Putamen (tissue), 1 donor: Measurements from ENCODE around the gene RAB8B.

Source experiments
- DNase-seq: peaks from one replicate; pipeline ENCODE4 v3.0.0-alpha.2; 2016; ENCODE audit warnings: low spot score

Gene RAB8B

GRCh38 chr15:63185206-63185605, 4.2 kb upstream of the RAB8B start:
- no peak for DNase-seq

DNA sequence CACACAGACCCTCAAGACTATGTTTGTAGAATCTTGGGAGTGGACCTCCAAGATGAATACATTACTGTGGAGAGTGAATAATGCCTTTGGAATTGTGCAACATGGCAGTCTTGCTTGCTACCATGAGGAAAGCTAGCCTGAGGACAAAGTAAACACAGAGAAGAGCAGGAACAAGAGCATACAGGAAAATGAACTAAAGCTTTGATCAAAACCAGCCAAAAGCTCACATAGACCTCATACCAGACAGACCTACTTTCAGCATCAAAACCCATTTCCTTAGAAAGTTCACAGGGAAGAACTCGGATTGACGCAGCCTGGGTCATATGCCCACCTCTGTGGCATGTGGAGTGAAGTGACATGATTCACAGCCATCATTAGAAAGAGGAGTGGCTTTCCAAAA, 3.3 kb upstream of the RAB8B start:
- no peak for DNase-seq

DNA sequence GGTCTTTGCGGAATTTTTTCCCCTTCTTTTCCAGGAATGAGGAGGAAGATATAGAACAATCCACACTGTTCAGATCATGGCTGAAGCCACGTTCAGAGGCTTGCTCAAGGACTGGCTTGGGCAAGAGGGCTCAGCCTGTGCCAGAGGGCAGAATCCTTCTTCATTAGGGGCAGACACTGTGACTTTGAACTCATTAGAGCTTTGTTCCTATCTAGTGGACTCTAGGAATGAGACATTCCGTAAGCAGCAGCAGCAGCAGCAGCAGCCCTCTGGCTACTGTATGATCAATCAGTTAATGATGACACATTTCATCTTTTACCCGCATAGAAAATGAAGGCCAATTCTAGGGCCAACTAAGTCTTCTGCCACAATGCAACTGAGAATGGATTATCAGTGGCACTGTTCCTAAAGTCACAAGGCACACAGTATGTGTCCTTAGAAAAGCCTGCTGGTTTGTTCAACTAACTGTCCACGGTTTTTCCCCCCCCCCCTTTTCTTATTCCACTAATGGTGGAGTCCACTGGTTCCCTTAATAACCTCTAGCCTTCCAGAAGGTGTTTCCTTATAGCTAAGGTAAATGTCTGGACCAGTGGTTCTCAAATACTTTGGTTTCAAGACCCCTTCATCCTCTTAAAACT, 1.7 kb upstream of the RAB8B start:
- DNase-seq = no peak

DNA sequence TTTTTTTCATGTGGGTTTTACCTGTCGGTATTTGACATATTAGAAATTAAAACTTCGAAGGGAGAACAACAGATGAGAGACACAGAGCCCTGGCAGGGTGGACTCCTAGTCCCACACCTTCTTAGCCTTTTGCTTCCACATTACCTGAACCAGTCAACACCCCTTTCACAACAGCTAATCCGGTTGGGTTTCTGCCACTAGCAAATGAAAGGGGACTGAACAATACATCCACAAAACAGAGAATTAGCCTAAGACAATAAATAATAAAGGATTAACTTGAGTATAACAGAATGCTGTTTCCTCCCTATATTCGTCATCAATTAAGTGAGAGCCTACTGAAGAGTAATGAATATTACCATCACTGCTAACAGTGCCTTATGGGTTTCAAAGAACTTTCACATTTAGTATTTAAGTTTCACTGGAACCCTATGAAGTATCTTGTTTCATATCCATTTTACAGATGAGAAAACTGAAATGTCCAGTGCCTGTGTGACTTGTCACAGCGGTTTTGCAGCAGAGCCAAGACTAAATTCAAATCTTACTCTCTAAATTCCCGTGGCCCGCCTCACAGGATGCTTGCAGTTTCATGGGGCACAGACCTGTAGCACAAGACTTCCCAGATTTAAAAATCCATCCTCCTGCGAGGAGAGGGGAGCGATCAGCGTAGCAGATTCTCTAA, 1.0 kb upstream of the RAB8B start:
- DNase-seq = no peak

GRCh38 chr15:63189941-63190768, 749 bp downstream of the RAB8B start:
- DNase-seq = no peak

- no peak for DNase-seq
Measured at GRCh38 chr15:63190769-63191649, 1.6 kb downstream of the RAB8B start.

- no peak for DNase-seq
Measured at GRCh38 chr15:63191895-63192618, 2.7 kb downstream of the RAB8B start.

DNA sequence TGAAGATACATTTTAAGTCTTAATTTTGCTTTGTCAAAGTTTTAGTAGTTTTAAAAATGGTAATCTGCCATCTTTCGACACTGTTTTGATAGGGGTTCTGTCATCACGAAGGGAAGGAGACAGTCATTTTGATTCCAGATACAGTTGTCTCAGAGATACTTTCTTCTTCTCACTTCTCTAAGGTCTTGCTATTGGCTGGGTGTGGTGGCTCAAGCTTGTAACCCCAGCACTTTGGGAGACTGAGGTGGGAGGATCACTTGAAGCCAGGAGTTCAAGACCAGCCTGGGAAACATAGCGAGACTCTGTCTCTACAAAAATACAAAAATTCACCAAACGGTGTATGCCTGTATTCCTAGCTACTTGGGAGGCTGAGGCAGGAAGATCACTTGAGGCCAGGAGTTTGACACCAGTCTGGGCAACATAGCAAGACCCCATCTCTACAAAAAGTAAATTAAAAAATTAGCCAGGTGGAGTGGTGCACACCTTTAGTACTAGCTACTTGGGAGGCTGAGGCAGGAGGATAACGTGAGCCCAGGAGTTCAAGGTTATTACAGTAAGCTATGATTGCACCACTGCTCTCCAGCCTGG, 3.3 kb downstream of the RAB8B start:
- no peak for DNase-seq

DNA sequence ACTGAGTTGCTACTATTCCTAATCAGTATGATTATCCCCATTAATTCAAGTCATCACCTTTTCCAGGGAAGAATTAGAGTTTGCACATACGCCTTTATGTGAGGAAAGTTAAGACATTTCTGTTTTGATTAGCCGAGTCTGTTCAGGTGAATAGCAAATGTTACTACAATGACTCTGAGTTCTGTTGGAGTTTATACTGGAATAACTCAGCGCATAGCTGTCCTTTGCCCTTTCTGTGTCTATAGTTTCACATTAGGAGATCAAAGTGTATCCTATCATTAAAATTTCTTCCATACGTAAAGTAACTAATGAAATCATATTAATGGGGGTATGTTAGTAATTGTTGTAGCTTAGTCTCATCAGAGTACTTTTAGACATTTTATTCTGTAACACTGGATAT, 4.9 kb downstream of the RAB8B start:
- DNase-seq = no peak

DNA sequence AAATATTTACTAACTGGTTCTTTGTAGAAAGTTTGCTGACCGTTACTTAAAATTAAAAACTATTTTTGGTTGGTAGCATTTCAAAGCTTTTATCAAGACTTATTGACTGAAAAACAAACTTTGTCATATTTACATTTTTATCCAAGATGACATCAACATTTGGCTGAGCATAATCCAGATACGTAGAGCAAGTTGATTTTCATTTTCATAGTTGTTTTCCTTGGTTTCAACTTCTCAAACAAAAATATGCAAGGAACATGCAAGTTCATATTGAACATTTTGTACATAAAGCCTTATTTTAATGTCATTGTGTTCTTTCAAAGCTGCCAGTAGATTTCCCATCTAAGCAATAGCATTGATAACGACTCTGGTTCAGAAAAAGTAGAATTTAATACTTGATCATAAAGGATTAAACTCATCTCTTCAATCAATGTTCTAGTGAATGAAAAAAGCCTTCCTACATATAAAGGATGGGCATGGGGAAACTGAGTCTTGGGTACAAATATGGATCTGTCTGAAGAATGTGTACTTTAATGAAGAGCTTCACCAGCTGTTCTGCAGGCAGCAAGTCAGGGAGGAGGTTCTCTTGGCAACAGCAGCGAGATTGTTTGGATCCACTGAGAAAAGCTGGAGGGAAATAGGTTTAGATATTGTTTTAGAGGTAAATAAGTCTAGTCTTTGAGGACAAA, 5.6 kb downstream of the RAB8B start:
- DNase-seq = no peak

DNA sequence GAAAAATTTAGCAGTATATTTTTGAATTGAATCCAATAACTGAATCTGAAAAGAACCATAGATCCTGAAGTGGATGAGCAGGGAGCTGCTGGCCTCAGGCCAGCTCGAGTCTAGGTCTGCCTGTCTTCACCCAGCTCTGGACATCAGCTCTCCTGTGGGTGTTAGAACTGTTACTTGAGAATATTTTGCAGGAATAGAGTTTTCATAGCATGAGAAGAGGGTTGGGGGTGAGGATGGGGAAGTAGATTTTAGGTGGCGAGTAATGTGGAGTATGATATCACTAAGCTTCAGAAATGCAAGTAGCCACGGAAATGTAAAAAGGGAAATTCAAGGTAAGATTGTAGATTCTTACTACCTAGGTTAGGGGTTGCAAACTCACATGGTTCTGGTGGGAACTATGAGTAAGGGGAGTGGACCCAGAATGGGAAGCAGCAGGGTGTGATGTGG, 6.2 kb downstream of the RAB8B start:
- no peak for DNase-seq

DNA sequence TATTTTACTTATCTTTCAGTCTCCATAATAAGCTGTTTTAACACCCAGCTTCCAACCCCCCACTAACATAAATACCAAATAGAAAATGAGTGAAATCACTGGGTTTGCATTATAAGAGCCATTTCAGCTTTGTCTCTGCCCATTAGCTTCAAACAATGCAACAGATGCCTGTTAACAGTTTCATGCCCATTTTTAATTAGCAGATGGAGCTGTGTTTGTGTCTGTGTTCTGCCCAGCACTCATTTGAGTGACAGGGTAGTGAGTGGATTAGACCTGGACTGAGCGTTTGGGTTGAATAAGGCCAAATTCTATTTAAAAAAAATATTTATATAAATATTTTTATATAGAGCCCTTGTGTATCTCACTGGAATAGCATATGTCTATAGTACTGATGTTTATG, 7.4 kb downstream of the RAB8B start:
- DNase-seq = no peak

GRCh38 chr15:63197626-63198025, 8.2 kb downstream of the RAB8B start:
- DNase-seq = no peak

DNA sequence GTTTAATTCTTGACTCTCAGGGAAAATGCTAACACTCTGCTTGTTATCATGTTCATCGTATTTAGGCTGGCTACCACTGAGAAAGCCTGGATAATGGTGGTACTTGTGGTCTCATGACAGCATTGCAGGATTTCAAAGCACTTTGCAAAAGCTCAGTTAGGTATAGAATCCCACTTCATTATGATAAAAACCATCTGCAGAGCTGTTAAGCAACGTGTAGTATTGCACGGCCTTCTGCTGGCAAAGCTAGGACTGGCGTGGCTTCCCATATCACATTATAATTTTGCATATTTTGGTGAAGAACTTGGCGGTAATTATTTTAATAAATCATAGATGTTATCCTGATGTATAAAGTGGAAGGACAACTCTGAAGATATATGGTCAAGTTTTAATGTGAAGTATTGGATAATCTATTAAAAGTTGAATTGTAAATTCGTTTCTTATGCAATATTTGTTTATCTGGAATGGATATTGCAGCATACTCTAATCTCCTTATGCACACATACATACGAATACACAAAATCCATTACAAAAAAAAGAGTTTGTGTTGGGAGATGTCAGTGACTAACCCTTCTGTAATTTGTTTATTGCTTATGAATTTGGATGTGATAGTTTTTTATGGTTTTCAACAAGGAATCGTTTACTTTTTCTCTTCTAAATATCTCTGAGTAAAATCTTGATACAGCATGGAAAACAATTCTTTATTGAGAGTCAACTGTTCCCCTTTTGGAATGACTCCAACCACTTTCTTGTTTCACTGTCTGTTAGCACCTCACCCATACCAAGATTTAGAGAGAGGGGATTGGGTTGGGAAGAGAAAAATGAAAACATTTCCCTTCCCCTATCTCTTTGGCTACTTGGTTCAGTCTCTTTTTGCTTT, 9.2 kb downstream of the RAB8B start:
- DNase-seq = no peak

DNA sequence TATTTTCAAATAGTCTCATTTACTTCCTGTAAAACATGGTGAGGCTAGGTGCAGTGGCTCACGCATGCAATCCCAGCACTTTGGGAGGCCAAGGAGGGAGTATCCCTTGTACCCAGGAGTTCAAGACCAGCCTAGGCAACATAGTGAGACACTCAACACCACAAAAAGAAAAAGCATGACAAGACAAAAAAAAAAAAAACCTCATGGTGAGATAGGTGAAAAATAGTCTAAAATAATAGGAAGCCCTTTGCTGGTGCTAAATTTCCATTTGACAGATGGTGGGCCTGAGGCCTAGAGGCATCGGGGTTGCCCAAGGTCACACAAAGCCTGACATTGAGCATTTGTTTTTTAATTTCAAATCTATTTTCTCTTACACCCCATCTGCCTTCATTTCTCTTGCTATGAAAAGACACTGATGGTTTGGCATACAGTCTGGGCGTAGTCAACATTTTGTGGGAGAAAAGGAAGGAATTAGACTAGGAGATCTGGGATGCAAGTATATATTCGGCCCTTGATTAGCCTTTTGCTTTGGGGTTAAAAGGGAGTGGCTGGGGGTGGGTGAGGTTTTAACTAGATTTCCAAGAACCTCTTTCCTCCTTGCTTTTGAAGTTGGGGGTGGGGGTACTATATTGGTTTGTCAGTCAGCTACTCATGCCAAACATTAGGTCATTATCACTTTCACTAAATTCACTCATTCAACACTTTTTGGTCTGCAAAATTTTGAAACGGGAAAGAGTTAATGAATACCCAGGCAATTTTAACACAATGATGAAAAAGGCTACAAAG, 11.3 kb downstream of the RAB8B start:
- no peak for DNase-seq

- no peak for DNase-seq
Measured at GRCh38 chr15:63202861-63203260, 13.5 kb downstream of the RAB8B start.

DNA sequence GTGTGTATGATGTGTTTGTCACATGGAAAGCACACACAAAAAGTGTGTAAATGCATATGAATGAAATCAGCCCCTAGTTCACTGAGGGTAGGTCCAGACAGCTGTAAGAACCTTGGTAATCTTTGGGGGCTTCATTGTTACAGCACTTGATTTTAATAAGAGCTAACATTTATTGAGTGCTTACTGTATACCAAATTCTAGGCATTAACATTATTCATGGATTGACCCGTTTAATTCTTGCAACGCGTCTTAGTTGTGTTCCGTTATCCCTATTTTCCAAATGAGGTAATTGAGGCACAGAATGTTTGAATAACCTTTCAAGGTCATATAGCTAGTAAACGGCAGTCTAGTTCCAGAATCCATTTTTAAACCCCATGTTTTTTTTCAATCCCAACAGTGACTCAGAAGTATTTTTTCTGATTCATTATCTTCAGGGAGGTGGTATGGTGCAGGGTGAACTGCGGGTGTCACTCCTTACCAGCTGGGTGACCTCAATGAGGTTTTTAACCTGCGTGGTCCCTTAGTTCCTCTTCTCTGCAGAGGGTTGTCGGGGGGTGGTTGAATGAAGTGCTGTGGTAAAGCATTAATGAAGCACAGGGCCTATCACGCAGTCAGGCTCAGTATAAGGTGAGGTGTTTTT, 14.2 kb downstream of the RAB8B start:
- no peak for DNase-seq

GRCh38 chr15:63206079-63206478, 16.7 kb downstream of the RAB8B start:
- no peak for DNase-seq
